Measurements from ENCODE around the gene ANP32A. TPM values are rescaled to one million over a fixed set of nuclear protein-coding genes. Genes with fewer than 3 reads are reported as not detected.
A peak's percentile ranks its signal among the peaks of the same experiment; 100 is the strongest.
"Not testable (repeated sequence)": the region's sequence is repeated elsewhere in the genome, so short reads cannot be mapped to it uniquely, and the experiment has no call there.

ANP32A gene
- total RNA-seq, 2 donors from 2014 or later, result 78.7 to 83.3 TPM

GRCh38 chr15:68764090-68764489 lies 56.6 kb downstream of the ANP32A start:
- no peaks in the 10 kb centered on the region for H3K9me3 ChIP-seq (ENCODE audit: control insufficient read depth, low read length, poor library complexity, severe bottlenecking)
- no peak for ATAC-seq
- Mint-ChIP-seq H3K27me3 (peaks cover 43% of the 10 kb centered on the region), H3K4me1 (no peaks in the 10 kb centered on the region), H3K4me3 (no peak overlapping the region), H3K36me3 (ENCODE audit: low read depth) (peaks cover 6% of the 10 kb centered on the region), H3K27ac (no peak overlapping the region)
- no peak for DNase-seq

- ATAC-seq, result no peak
- H3K4me3 Mint-ChIP-seq, result no peak overlapping the region
- no peaks in the 10 kb centered on the region for H3K9me3 ChIP-seq (ENCODE audit: control insufficient read depth, low read length, poor library complexity, severe bottlenecking)
- DNase-seq, result no peak
- H3K36me3 Mint-ChIP-seq (ENCODE audit: low read depth), result peaks cover 6% of the 10 kb centered on the region
- H3K27ac Mint-ChIP-seq, result no peak overlapping the region
- H3K27me3 Mint-ChIP-seq, result peaks cover 47% of the 10 kb centered on the region
- no peaks in the 10 kb centered on the region for H3K4me1 Mint-ChIP-seq
These were observed 57.6 kb downstream of the ANP32A start for GRCh38 chr15:68763063-68763462.

GRCh38 chr15:68759982-68760579 lies 60.6 kb downstream of the ANP32A start:
- not testable (repeated sequence) for DNase-seq; H3K4me1 Mint-ChIP-seq; H3K9me3 ChIP-seq (ENCODE audit: control insufficient read depth, low read length, poor library complexity, severe bottlenecking); H3K4me3 Mint-ChIP-seq; ATAC-seq; H3K27ac Mint-ChIP-seq
- peaks cover 51% of the 10 kb centered on the region for H3K27me3 Mint-ChIP-seq
- peaks cover 11% of the 10 kb centered on the region for H3K36me3 Mint-ChIP-seq (ENCODE audit: low read depth)

- Mint-ChIP-seq H3K27ac (no peak overlapping the region), H3K4me1 (peaks cover 5% of the 10 kb centered on the region), H3K27me3 (peaks cover 25% of the 10 kb centered on the region), H3K4me3 (no peak overlapping the region), H3K36me3 (ENCODE audit: low read depth) (peaks cover 11% of the 10 kb centered on the region)
- no peak for ATAC-seq
- DNase-seq, result no peak
- H3K9me3 ChIP-seq (ENCODE audit: control insufficient read depth, low read length, poor library complexity, severe bottlenecking), result no peaks in the 10 kb centered on the region
These were observed 65.0 kb downstream of the ANP32A start for GRCh38 chr15:68755731-68756130.

GRCh38 chr15:68751622-68752021 lies 69.1 kb downstream of the ANP32A start:
- no peak for ATAC-seq
- Mint-ChIP-seq H3K27ac (no peak overlapping the region), H3K27me3 (peaks cover 8% of the 10 kb centered on the region)

GRCh38 chr15:68749793-68750192 lies 70.9 kb downstream of the ANP32A start:
- peaks cover 2% of the 10 kb centered on the region for H3K36me3 Mint-ChIP-seq (ENCODE audit: low read depth)
- DNase-seq (no peak), ATAC-seq (no peak)
- H3K4me3 Mint-ChIP-seq, result no peak overlapping the region
- H3K9me3 ChIP-seq (ENCODE audit: control insufficient read depth, low read length, poor library complexity, severe bottlenecking), result no peaks in the 10 kb centered on the region
- no peaks in the 10 kb centered on the region for H3K27me3 Mint-ChIP-seq
- peaks cover 3% of the 10 kb centered on the region for H3K4me1 Mint-ChIP-seq
- no peak overlapping the region for H3K27ac Mint-ChIP-seq

More at GRCh38 chr15:68751622-68752021, 69.1 kb downstream of the ANP32A start:
- H3K9me3 ChIP-seq (ENCODE audit: control insufficient read depth, low read length, poor library complexity, severe bottlenecking), result no peaks in the 10 kb centered on the region
- Mint-ChIP-seq H3K4me1 (peaks cover 5% of the 10 kb centered on the region), H3K36me3 (ENCODE audit: low read depth) (peaks cover 7% of the 10 kb centered on the region), H3K4me3 (no peak overlapping the region)
- DNase-seq, result no peak

- no peaks in the 10 kb centered on the region for H3K9me3 ChIP-seq (ENCODE audit: control insufficient read depth, low read length, poor library complexity, severe bottlenecking)
These were observed 71.3 kb downstream of the ANP32A start for GRCh38 chr15:68749365-68749764.

GRCh38 chr15:68743256-68743655 lies 77.4 kb downstream of the ANP32A start:
- DNase-seq (no peak), ATAC-seq (no peak)
- Mint-ChIP-seq H3K27ac (no peak overlapping the region), H3K36me3 (ENCODE audit: low read depth) (peaks cover 3% of the 10 kb centered on the region), H3K4me1 (no peaks in the 10 kb centered on the region), H3K4me3 (no peak overlapping the region), H3K27me3 (peaks cover 13% of the 10 kb centered on the region)
- H3K9me3 ChIP-seq (ENCODE audit: control insufficient read depth, low read length, poor library complexity, severe bottlenecking), result no peaks in the 10 kb centered on the region

More at GRCh38 chr15:68749365-68749764, 71.3 kb downstream of the ANP32A start:
- H3K4me1 Mint-ChIP-seq, result no peaks in the 10 kb centered on the region
- DNase-seq, result no peak
- no peak overlapping the region for H3K27ac Mint-ChIP-seq
- ATAC-seq, result no peak
- peaks cover 2% of the 10 kb centered on the region for H3K36me3 Mint-ChIP-seq (ENCODE audit: low read depth)
- H3K4me3 Mint-ChIP-seq, result no peak overlapping the region
- no peaks in the 10 kb centered on the region for H3K27me3 Mint-ChIP-seq

- ATAC-seq (no peak), DNase-seq (no peak)
- Mint-ChIP-seq H3K27ac (no peak overlapping the region), H3K36me3 (ENCODE audit: low read depth) (peaks cover 3% of the 10 kb centered on the region), H3K4me1 (peaks cover 4% of the 10 kb centered on the region), H3K4me3 (no peak overlapping the region), H3K27me3 (peaks cover 13% of the 10 kb centered on the region)
- H3K9me3 ChIP-seq (ENCODE audit: control insufficient read depth, low read length, poor library complexity, severe bottlenecking), result no peaks in the 10 kb centered on the region
These were observed 81.2 kb downstream of the ANP32A start for GRCh38 chr15:68739390-68740080.

- no peaks in the 10 kb centered on the region for H3K9me3 ChIP-seq (ENCODE audit: control insufficient read depth, low read length, poor library complexity, severe bottlenecking)
- no peak for DNase-seq
- H3K4me3 Mint-ChIP-seq, result no peak overlapping the region
- ATAC-seq, result no peak
- peaks cover 3% of the 10 kb centered on the region for H3K36me3 Mint-ChIP-seq (ENCODE audit: low read depth)
- H3K27me3 Mint-ChIP-seq, result peaks cover 20% of the 10 kb centered on the region
- no peak overlapping the region for H3K27ac Mint-ChIP-seq
- H3K4me1 Mint-ChIP-seq, result peaks cover 11% of the 10 kb centered on the region
These were observed 85.1 kb downstream of the ANP32A start for GRCh38 chr15:68735610-68736009.

- DNase-seq (no peak), ATAC-seq (no peak)
- H3K4me1 Mint-ChIP-seq, result peaks cover 11% of the 10 kb centered on the region
- H3K27ac Mint-ChIP-seq, result no peak overlapping the region
- H3K4me3 Mint-ChIP-seq, result no peak overlapping the region
- H3K36me3 Mint-ChIP-seq (ENCODE audit: low read depth), result peaks cover 3% of the 10 kb centered on the region
- peaks cover 15% of the 10 kb centered on the region for H3K27me3 Mint-ChIP-seq
- no peaks in the 10 kb centered on the region for H3K9me3 ChIP-seq (ENCODE audit: control insufficient read depth, low read length, poor library complexity, severe bottlenecking)
These were observed 85.8 kb downstream of the ANP32A start for GRCh38 chr15:68734881-68735280.

GRCh38 chr15:68734352-68734751 lies 86.3 kb downstream of the ANP32A start:
- Mint-ChIP-seq H3K36me3 (ENCODE audit: low read depth) (no peaks in the 10 kb centered on the region), H3K4me1 (peaks cover 11% of the 10 kb centered on the region), H3K4me3 (no peak overlapping the region), H3K27me3 (peaks cover 10% of the 10 kb centered on the region), H3K27ac (peak overlapping the region; percentile 17)
- ATAC-seq (no peak), DNase-seq (no peak)
- no peaks in the 10 kb centered on the region for H3K9me3 ChIP-seq (ENCODE audit: control insufficient read depth, low read length, poor library complexity, severe bottlenecking)

- peak overlapping the region; percentile 58 for H3K4me3 Mint-ChIP-seq
- DNase-seq (no peak), ATAC-seq (no peak)
- no peaks in the 10 kb centered on the region for H3K36me3 Mint-ChIP-seq (ENCODE audit: low read depth)
- H3K4me1 Mint-ChIP-seq, result peaks cover 11% of the 10 kb centered on the region
- no peaks in the 10 kb centered on the region for H3K9me3 ChIP-seq (ENCODE audit: control insufficient read depth, low read length, poor library complexity, severe bottlenecking)
- peaks cover 6% of the 10 kb centered on the region for H3K27me3 Mint-ChIP-seq
- peak overlapping the region; percentile 17 for H3K27ac Mint-ChIP-seq
These were observed 87.0 kb downstream of the ANP32A start for GRCh38 chr15:68733666-68734065.

GRCh38 chr15:68732451-68732850 lies 88.2 kb downstream of the ANP32A start:
- no peak overlapping the region for H3K4me3 Mint-ChIP-seq
- peaks cover 11% of the 10 kb centered on the region for H3K4me1 Mint-ChIP-seq
- H3K36me3 Mint-ChIP-seq (ENCODE audit: low read depth), result no peaks in the 10 kb centered on the region
- DNase-seq (no peak), ATAC-seq (no peak)
- H3K27me3 Mint-ChIP-seq, result peaks cover 6% of the 10 kb centered on the region
- H3K9me3 ChIP-seq (ENCODE audit: control insufficient read depth, low read length, poor library complexity, severe bottlenecking), result no peaks in the 10 kb centered on the region
- no peak overlapping the region for H3K27ac Mint-ChIP-seq

All from T-helper 17 cell (primary cell).